Breast epithelium (tissue), 3 donors: Measurements from ENCODE around the gene TRIM28.

Experiments
- POLR2A ChIP-seq: fragments of 450-650 bp; IDR thresholded peaks from one replicate; pipeline ENCODE4 v1.6.1; 2016; ENCODE audit warnings: antibody characterized with exemption, mild to moderate bottlenecking, moderate library complexity
- TF ChIP-seq, protein P1 (sequence below), 3 donors: fragments of 450-650 bp; IDR thresholded peaks; one replicate each; pipeline ENCODE4 v1.5.1; 2016 to 2017; ENCODE audit warnings: antibody characterized with exemption in 3 of 3, mild to moderate bottlenecking in 3 of 3, moderate library complexity in 3 of 3

DNA sequence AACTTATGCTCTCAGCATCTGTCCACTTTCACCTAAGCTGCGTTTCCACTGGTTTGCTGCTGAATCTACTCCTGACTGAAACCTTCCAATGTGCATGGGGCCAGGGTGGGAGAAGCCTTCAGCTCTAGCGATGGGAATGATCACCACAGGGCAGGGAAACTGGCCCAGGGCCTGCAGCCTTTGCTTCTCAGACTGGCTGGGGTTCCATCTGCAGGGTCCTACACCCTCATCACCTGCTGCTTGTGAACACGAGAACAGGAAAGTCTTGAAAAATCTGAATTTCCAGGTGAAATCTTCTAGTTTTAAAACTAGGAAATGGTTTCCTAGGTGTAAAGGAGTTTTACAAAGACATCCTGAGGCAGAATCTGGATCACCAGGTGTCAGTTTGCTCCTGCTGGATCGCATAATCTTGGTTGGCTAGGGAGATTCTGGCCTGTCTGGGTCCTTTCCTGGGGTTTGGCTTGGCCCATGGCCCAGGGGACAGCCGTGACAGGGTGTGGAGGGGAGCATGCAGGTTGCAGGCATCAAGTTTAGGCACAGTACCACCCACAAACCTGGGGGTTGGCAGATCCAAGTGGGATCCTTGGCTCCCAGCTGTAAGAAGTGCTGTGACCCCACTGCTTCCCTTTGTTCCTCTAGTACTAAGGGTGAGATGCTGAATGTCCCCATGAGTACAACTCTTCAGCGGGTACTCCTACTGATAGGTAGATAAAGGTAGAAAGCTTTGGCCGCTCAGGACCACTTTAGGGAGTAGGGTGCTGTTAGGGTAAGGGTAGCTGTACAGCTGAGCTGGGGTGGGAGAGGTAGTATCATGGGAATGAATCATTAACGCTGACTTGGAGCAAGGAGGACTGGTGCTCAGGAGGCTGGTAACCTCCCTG, 16.4 kb downstream of the TRIM28 start:
- TF ChIP-seq, protein P1, sequence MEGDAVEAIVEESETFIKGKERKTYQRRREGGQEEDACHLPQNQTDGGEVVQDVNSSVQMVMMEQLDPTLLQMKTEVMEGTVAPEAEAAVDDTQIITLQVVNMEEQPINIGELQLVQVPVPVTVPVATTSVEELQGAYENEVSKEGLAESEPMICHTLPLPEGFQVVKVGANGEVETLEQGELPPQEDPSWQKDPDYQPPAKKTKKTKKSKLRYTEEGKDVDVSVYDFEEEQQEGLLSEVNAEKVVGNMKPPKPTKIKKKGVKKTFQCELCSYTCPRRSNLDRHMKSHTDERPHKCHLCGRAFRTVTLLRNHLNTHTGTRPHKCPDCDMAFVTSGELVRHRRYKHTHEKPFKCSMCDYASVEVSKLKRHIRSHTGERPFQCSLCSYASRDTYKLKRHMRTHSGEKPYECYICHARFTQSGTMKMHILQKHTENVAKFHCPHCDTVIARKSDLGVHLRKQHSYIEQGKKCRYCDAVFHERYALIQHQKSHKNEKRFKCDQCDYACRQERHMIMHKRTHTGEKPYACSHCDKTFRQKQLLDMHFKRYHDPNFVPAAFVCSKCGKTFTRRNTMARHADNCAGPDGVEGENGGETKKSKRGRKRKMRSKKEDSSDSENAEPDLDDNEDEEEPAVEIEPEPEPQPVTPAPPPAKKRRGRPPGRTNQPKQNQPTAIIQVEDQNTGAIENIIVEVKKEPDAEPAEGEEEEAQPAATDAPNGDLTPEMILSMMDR (IDR thresholded peaks at IDR 0.05) = no peak
- TF ChIP-seq POLR2A = no peak
